Peyer's patch (tissue), 4 donors: ENCODE results near the gene KLHDC8A. TPM values are rescaled to one million over a fixed set of nuclear protein-coding genes. Genes with fewer than 3 reads are reported as not detected.
A peak's percentile ranks its signal among the peaks of the same experiment; 100 is the strongest.

ENCODE experiments used
- DNase-seq, 3 donors: peaks; one replicate each; pipeline ENCODE4 v3.0.0-alpha.2; 2017 to 2019
- H3K27ac ChIP-seq, 4 donors: fragments of 200-600 bp; sonication (generic); one replicate each; pipeline ENCODE4 v1.5.1; 2016 to 2019
- H3K27me3 ChIP-seq, 2 donors: fragments of 200-600 bp; sonication (generic); one replicate each; pipeline ENCODE4 v1.5.1; 2019
- H3K36me3 ChIP-seq, 3 donors: fragments of 200-600 bp; sonication (generic); one replicate each; pipeline ENCODE4 v1.5.1; 2016 to 2019
- H3K4me1 ChIP-seq, 4 donors: fragments of 200-600 bp; sonication (generic); one replicate each; pipeline ENCODE4 v1.5.1; 2016 to 2019
- H3K4me3 ChIP-seq, 4 donors: fragments of 200-600 bp; sonication (generic); 1 replicate in 3 of 4; 2 replicates in 1 of 4; pipeline ENCODE4 v1.5.1; 2016 to 2019; ENCODE audit warnings: mild to moderate bottlenecking in 1 of 4
- H3K9me3 ChIP-seq, 4 donors: fragments of 200-600 bp; sonication (generic); one replicate each; pipeline ENCODE4 v1.5.1; 2016 to 2019; ENCODE audit warnings: mild to moderate bottlenecking in 1 of 4
- CTCF ChIP-seq, 6 experiments: fragments of 450-650 bp in 4 of 6; fragments of 200-600 bp in 2 of 6; sonication (generic) in 1 of 6; IDR thresholded peaks; one replicate each; pipeline ENCODE4 v1.5.1; 2017 to 2019; ENCODE audit warnings: antibody characterized with exemption in 6 of 6, mild to moderate bottlenecking in 3 of 6, moderate library complexity in 1 of 6
- POLR2A ChIP-seq, 2 donors: fragments of 450-650 bp; IDR thresholded peaks; one replicate each; pipeline ENCODE4 v1.5.1; 2017; ENCODE audit warnings: antibody characterized with exemption in 2 of 2, mild to moderate bottlenecking in 2 of 2, moderate library complexity in 2 of 2
- total RNA-seq, 4 donors: library from RNA; depleted of rRNA; stranded (reverse); fragments of >200 nt; gene quantifications; one replicate each; pipeline ENCODE4 v1.1.0, GENCODE V29; 2016

Gene KLHDC8A
- total RNA-seq, 4 donors from 2014 or later: not detected

GRCh38 chr1:205294175-205294917, 62.4 kb downstream of the KLHDC8A start:
- peak overlapping the region; percentile 27 to 73 (median 52) for H3K27ac ChIP-seq
- H3K27me3 ChIP-seq: no peaks in the 10 kb centered on the region
- no peak for TF ChIP-seq CTCF (IDR thresholded peaks at IDR 0.05)
- no peak for TF ChIP-seq POLR2A (IDR thresholded peaks at IDR 0.05)
- peaks cover 3 to 27% (median 7%) of the 10 kb centered on the region in 4 donors for H3K4me1 ChIP-seq
- H3K36me3 ChIP-seq: no peaks in the 10 kb centered on the region
- peak in 2 of 3 donors; percentile 71 to 81 for DNase-seq
- no peak overlapping the region for H3K4me3 ChIP-seq
- H3K9me3 ChIP-seq: no peaks in the 10 kb centered on the region

DNA sequence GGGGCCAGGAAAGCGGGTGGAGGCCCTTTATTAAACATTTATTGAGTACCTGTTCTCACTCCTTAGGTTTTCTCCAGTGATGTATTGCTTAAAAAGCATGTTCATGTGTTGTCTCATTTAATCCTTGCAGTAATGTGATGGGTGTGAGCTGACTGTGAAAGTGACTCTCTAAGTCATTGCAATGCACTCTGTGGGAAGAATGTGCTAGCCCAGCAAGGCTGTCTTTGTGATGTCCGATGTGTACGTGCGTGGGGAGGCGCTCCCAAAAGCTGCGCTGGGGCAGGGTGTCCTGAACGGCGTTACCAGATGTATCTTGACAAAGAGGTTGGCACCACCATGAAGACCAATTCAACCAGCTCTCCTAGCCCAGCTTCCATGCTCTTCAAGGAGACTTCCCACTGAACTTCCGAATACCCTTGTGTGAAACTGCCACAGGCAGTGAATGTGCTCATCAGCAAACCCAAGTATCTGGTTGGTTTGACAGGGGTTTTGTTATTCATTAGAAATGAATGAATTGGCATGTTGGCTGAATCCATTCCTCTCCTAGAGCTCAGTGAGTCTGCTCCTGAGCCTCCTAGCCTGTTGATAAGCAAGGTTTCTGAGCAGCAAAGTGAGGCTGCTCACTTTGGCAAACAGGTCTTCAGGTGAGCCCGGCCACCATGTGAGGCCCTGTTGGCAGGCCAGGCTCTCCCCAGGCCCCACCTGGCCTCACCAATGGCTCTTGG, 63.2 kb downstream of the KLHDC8A start:
- no peak for TF ChIP-seq CTCF (IDR thresholded peaks at IDR 0.05)
- TF ChIP-seq POLR2A (IDR thresholded peaks at IDR 0.05): no peak
- Histone ChIP-seq H3K27ac (peak overlapping the region; percentile 8 to 73 (median 50)), H3K27me3 (no peaks in the 10 kb centered on the region), H3K4me3 (no peak overlapping the region), H3K36me3 (no peaks in the 10 kb centered on the region), H3K9me3 (no peaks in the 10 kb centered on the region), H3K4me1 (peaks cover 3 to 27% (median 11%) of the 10 kb centered on the region in 4 donors)
- DNase-seq: no peak

DNA sequence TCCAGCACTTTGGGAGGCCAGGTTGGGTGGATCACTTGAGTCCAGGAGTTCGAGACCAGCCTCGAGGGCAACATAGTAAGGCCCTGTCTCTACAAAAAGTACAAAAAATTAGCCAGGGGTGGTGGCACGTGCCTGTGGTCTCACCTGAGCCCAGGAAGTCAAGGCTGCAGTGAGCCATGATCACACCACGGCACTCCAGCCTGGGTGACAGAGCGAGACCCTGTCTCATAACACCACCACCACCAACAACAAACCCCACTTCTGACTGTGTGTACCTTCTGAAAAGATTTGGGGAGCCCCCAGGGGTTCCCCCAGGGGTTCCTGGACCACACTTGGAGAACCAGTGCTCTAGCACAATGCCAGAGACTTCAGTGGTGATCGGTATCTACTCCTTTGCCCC, 65.1 kb downstream of the KLHDC8A start:
- TF ChIP-seq POLR2A (IDR thresholded peaks at IDR 0.05): no peak
- no peak for TF ChIP-seq CTCF (IDR thresholded peaks at IDR 0.05)
- H3K9me3 ChIP-seq: no peaks in the 10 kb centered on the region

DNA sequence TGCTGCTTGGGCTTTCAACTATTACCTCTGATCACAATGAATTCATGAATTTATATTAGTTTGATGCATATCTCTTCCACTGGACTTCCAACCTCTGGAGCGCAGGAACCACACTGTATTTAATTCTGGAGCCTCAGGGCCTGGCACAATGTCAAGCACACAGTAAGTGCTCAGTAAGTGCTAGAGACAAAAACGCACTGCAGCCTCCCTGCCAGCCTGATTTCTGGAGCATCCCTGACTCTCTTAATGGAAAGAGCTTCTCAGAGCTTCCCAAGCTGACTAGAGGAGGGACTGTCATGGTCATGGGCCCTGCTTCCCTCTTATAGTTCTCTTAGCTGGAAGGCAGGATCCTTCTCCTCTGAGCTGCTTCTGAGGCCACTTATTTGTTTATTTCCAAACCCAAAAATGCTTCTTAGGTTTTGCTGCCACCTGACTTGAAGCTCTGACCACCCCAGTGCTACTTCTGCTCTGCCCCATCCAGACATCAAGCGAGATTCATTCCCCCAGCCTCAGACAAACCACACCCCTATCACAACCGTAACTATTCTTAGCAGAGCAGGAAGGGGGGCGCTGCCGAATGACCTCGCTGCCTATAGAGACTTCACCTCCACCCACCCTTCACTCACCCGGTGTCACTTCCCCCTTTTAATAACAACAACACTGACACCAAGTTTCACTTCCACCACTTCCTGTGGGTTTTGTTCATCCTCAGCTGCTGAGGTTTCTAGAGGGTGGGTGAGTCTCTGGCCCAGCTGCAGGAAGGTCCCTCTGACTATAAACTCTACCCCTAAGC, 68.8 kb downstream of the KLHDC8A start:
- peak overlapping the region; percentile 57 to 88 (median 65) for H3K27ac ChIP-seq
- no peaks in the 10 kb centered on the region for H3K36me3 ChIP-seq
- no peaks in the 10 kb centered on the region for H3K9me3 ChIP-seq
- peak overlapping the region in 1 of 4 donors; percentile 15 for H3K4me3 ChIP-seq
- peak in 2 of 3 donors; percentile 95 for DNase-seq
- no peak for TF ChIP-seq POLR2A (IDR thresholded peaks at IDR 0.05)
- TF ChIP-seq CTCF (IDR thresholded peaks at IDR 0.05): peak in 1 of 6 experiments; percentile 11
- H3K27me3 ChIP-seq: no peaks in the 10 kb centered on the region
- peaks cover 4 to 60% (median 35%) of the 10 kb centered on the region in 4 donors for H3K4me1 ChIP-seq

More for the DNA sequence above, 65.1 kb downstream of the KLHDC8A start:
- peak in 2 of 3 donors; percentile 53 to 72 for DNase-seq
- Histone ChIP-seq H3K36me3 (no peaks in the 10 kb centered on the region), H3K27ac (peak overlapping the region in 1 of 4 donors; percentile 42), H3K27me3 (no peaks in the 10 kb centered on the region), H3K4me3 (no peak overlapping the region), H3K4me1 (peaks cover 3 to 37% (median 26%) of the 10 kb centered on the region in 4 donors)

DNA sequence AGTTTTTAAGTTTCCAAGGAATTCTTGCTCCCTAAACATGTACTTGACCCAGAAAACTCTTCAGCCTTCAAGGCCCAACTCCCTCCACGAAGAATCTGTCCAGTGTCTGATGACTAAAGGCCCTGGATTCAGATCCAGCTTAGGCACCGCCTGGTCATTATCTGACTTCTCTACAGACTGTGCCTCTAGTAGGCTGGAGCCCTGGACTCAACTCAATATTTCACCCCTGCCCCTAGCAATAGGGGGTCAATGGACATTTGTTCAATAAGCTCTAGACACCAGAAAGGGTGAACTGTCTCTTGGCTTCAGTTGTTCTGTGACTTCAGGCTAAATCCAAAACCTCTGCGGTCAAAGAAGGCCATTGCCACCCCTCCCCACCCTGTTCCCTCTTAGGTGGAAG, 69.6 kb downstream of the KLHDC8A start:
- H3K27ac ChIP-seq: peak overlapping the region; percentile 57 to 88 (median 68)
- no peaks in the 10 kb centered on the region for H3K36me3 ChIP-seq
- no peak for TF ChIP-seq POLR2A (IDR thresholded peaks at IDR 0.05)
- no peak for TF ChIP-seq CTCF (IDR thresholded peaks at IDR 0.05)
- no peaks in the 10 kb centered on the region for H3K9me3 ChIP-seq
- peaks cover 4 to 60% (median 35%) of the 10 kb centered on the region in 4 donors for H3K4me1 ChIP-seq
- no peak for DNase-seq
- H3K27me3 ChIP-seq: no peaks in the 10 kb centered on the region
- H3K4me3 ChIP-seq: no peak overlapping the region
